GM12874 (cell line): Measurements from ENCODE around the gene COL15A1.

ENCODE experiments used
- CTCF ChIP-seq: IDR thresholded peaks from 2 replicates; pipeline ENCODE4 v1.5.1; 2011; ENCODE audit warnings: low read depth, mild to moderate bottlenecking, control low read depth, low read length, moderate library complexity; ENCODE audit not compliant: insufficient read depth

The COL15A1 gene

GRCh38 chr9:99072040-99072394 lies 128.3 kb downstream of the COL15A1 start:
- no peak for TF ChIP-seq CTCF

- no peak for TF ChIP-seq CTCF
Measured at GRCh38 chr9:99073347-99073746, 129.6 kb downstream of the COL15A1 start.

GRCh38 chr9:99073985-99074901 lies 130.5 kb downstream of the COL15A1 start:
- no peak for TF ChIP-seq CTCF

- TF ChIP-seq CTCF, result no peak
Measured at GRCh38 chr9:99074902-99075245, 131.2 kb downstream of the COL15A1 start.

GRCh38 chr9:99075246-99075912 lies 131.7 kb downstream of the COL15A1 start:
- no peak for TF ChIP-seq CTCF

GRCh38 chr9:99076030-99076429 lies 132.3 kb downstream of the COL15A1 start:
- TF ChIP-seq CTCF, result no peak

GRCh38 chr9:99076483-99077171 lies 132.9 kb downstream of the COL15A1 start:
- TF ChIP-seq CTCF, result no peak
